K562 (cell line): ENCODE measurements around the gene UNC13C. TPM values are rescaled to one million over a fixed set of nuclear protein-coding genes. Genes with fewer than 3 reads are reported as not detected.

Experiments used
- ATAC-seq: fragments of 200-7000 bp; cut with Tn5 transposase; 3 replicates; pipeline ENCODE4 v1.9.1; 2020; ENCODE audit warnings: moderate library complexity
- BruUV-seq: library from RNA; stranded (reverse); fragments of 400-500 nt; replicated peaks from 2 replicates; lab custom pipeline; 2021; lab: Mats Ljungman, UMichigan
- CTCF ChIA-PET: fragments of 300-600 bp; formaldehyde crosslinking; extraction: SDS; loops from one replicate; lab custom pipeline; 2021; ENCODE audit warnings: low intra/inter-chr PET ratio; lab: Yijun Ruan, JAX
- POLR2A ChIA-PET: fragments of 300-600, 350-650 bp; sonication (Branson Sonifier 250); formaldehyde crosslinking; extraction: SDS; loops from one replicate; lab custom pipeline; 2021; ENCODE audit warnings: antibody characterized with exemption, inconsistent platforms; lab: Yijun Ruan, JAX
- DNase-seq, 4 experiments: peaks; one replicate each; pipeline versions ENCODE4 v3.0.0 to v3.0.0-alpha.2; 2011 to 2018; ENCODE audit warnings: low spot score in 3 of 4, mixed read lengths in 3 of 4; ENCODE audit errors: extremely low read depth in 1 of 4
- FAIRE-seq: peaks from 2 replicates; lab custom pipeline; 2011; peaks lifted over from hg19 to GRCh38; lab: Jason Lieb, UNC
- H2AFZ ChIP-seq: 2 replicates; pipeline ENCODE4 v1.6.0; 2011; ENCODE audit warnings: low read depth, low read length, control low read depth, inconsistent platforms
- H3K27ac ChIP-seq: fragments of 200-600 bp; 3 replicates; pipeline ENCODE4 v1.8.0; 2011; ENCODE audit warnings: low read depth, mild to moderate bottlenecking, control low read depth, inconsistent platforms, low read length, moderate library complexity, mixed read lengths; ENCODE audit errors: extremely low read depth
- H3K27me3 ChIP-seq, 2 experiments: fragments of 300-600 bp in 1 of 2; 2 replicates in 1 of 2; 3 replicates in 1 of 2; pipeline versions ENCODE4 v1.6.0 to v1.8.0; 2011; ENCODE audit warnings: inconsistent platforms in 2 of 2, low read length in 2 of 2, mild to moderate bottlenecking in 1 of 2, mixed read lengths in 1 of 2, moderate library complexity in 1 of 2; ENCODE audit not compliant: control insufficient read depth in 2 of 2, insufficient read depth in 2 of 2
- H3K36me3 ChIP-seq: fragments of 300-600 bp; 3 replicates; pipeline ENCODE4 v1.8.0; 2011; ENCODE audit warnings: mild to moderate bottlenecking, low read length, inconsistent platforms; ENCODE audit not compliant: control insufficient read depth, insufficient read depth
- H3K4me1 ChIP-seq, 2 experiments: fragments of 200-600 bp in 1 of 2; replicated peaks in 1 of 2; 2 replicates in 1 of 2; 3 replicates in 1 of 2; pipeline versions ENCODE4 v1.5.1 to v1.8.0; 2011; ENCODE audit warnings: inconsistent platforms in 2 of 2, low read length in 2 of 2, mild to moderate bottlenecking in 1 of 2, mixed read lengths in 1 of 2, moderate library complexity in 1 of 2; ENCODE audit not compliant: control insufficient read depth in 2 of 2, insufficient read depth in 2 of 2
- H3K4me2 ChIP-seq: 2 replicates; pipeline ENCODE4 v1.6.1; 2011; ENCODE audit warnings: low read length, control low read depth, inconsistent platforms, mixed read lengths; ENCODE audit not compliant: insufficient read depth
- H3K4me3 ChIP-seq: fragments of 200-600 bp; sonication (generic), shearing (Covaris generic); 2 replicates; pipeline ENCODE4 v1.5.1; 2016; ENCODE audit warnings: control low read depth, inconsistent platforms
- H3K79me2 ChIP-seq: fragments of 200-600 bp; 3 replicates; pipeline ENCODE4 v1.8.0; 2011; ENCODE audit warnings: low read length, inconsistent platforms; ENCODE audit not compliant: control insufficient read depth, insufficient read depth
- H3K9ac ChIP-seq, 2 experiments: 2 replicates each; pipeline versions ENCODE4 v1.6.0 to v1.6.1; 2011; ENCODE audit warnings: low read depth in 2 of 2, low read length in 2 of 2, control low read depth in 1 of 2, inconsistent platforms in 1 of 2, mild to moderate bottlenecking in 1 of 2, mixed read lengths in 1 of 2; ENCODE audit not compliant: insufficient read depth in 1 of 2
- H3K9me1 ChIP-seq: one replicate; pipeline ENCODE4 v1.6.0; 2011; ENCODE audit warnings: inconsistent platforms, mild to moderate bottlenecking, low read length, moderate library complexity; ENCODE audit not compliant: control insufficient read depth, insufficient read depth
- H3K9me3 ChIP-seq: replicated peaks from 2 replicates; pipeline ENCODE4 v1.5.1; 2011; ENCODE audit warnings: low read depth, low read length, inconsistent platforms; ENCODE audit not compliant: control insufficient read depth, insufficient read depth
- H4K20me1 ChIP-seq: replicated peaks from 2 replicates; pipeline ENCODE4 v1.6.1; 2011; ENCODE audit warnings: low read length, inconsistent platforms, mixed read lengths; ENCODE audit not compliant: control insufficient read depth, insufficient read depth
- AFF1 ChIP-seq, 2 experiments: fragments of 450-650 bp; IDR thresholded peaks; 2 replicates each; pipeline ENCODE4 v1.6.1; 2018; ENCODE audit warnings: mild to moderate bottlenecking in 2 of 2, low read depth in 1 of 2; ENCODE audit not compliant: partially characterized antibody in 2 of 2
- HINFP ChIP-seq: fragments of 450-650 bp; conservative IDR thresholded peaks from 2 replicates; pipeline ENCODE4 v1.6.1; 2016; ENCODE audit warnings: missing genetic modification characterization, low read depth, mild to moderate bottlenecking, control low read depth, missing compliant biosample characterization
- PHF21A ChIP-seq: fragments of 450-650 bp; IDR thresholded peaks from 2 replicates; pipeline ENCODE4 v1.6.1; 2017; ENCODE audit warnings: low read depth, borderline replicate concordance
- RBM22 ChIP-seq: fragments of 200-400 bp; formaldehyde crosslinking; IDR thresholded peaks from 2 replicates; pipeline ENCODE4 v1.6.1; 2018; ENCODE audit warnings: low read length, low read depth; ENCODE audit not compliant: poor library complexity, severe bottlenecking
- SP2 ChIP-seq: IDR thresholded peaks from 2 replicates; pipeline ENCODE4 v1.6.1; 2011; ENCODE audit warnings: mild to moderate bottlenecking, low read depth, low read length, moderate library complexity; ENCODE audit not compliant: poor library complexity, severe bottlenecking; ENCODE audit errors: extremely low read depth
- SREBF2 ChIP-seq: sonication (generic); formaldehyde crosslinking; IDR thresholded peaks from 2 replicates; pipeline ENCODE4 v1.4.0; 2020; ENCODE audit warnings: mild to moderate bottlenecking, missing genetic modification reagents
- STAT5A ChIP-seq: IDR thresholded peaks from 2 replicates; pipeline ENCODE4 v1.6.1; 2012; ENCODE audit warnings: low read length, inconsistent platforms, borderline replicate concordance
- SUPT5H ChIP-seq: fragments of 450-650 bp; IDR thresholded peaks from 2 replicates; pipeline ENCODE4 v1.6.1; 2016
- TFAP4 ChIP-seq: sonication (generic); formaldehyde crosslinking; IDR thresholded peaks from 2 replicates; pipeline ENCODE4 v1.8.0; 2022; ENCODE audit warnings: missing genetic modification reagents, mild to moderate bottlenecking, moderate library complexity, borderline replicate concordance
- YY1 ChIP-seq, 3 experiments: IDR thresholded peaks; 2 replicates each; pipeline ENCODE4 v1.6.1; 2011; ENCODE audit warnings: low read length in 2 of 3, mild to moderate bottlenecking in 2 of 3, moderate library complexity in 2 of 3, borderline replicate concordance in 1 of 3, control low read depth in 1 of 3, low read depth in 1 of 3; ENCODE audit not compliant: insufficient read depth in 3 of 3, insufficient replicate concordance in 2 of 3, control insufficient read depth in 1 of 3, insufficient read length in 1 of 3; ENCODE audit errors: extremely low read depth in 1 of 3
- ZNF3 ChIP-seq: fragments of 250-450 bp; sonication (Bioruptor Pico); IDR thresholded peaks from 2 replicates; pipeline ENCODE4 v1.5.0; 2021; ENCODE audit warnings: mild to moderate bottlenecking, moderate library complexity
- ZNF324 ChIP-seq: fragments of 250-450 bp; sonication (Bioruptor Pico); IDR thresholded peaks from 2 replicates; pipeline ENCODE4 v1.4.0; 2020; ENCODE audit warnings: mild to moderate bottlenecking
- ZZZ3 ChIP-seq: fragments of 450-650 bp; IDR thresholded peaks from 2 replicates; pipeline ENCODE4 v1.6.1; 2016; ENCODE audit warnings: antibody characterized with exemption, mild to moderate bottlenecking, moderate library complexity
- WGBS: fragments of 100-300 bp; shearing (Covaris generic); methylation state at CpG from one replicate; pipeline ENCODE4 v1.1.6; 2016; ENCODE audit warnings: low coverage, mixed read lengths; ENCODE audit not compliant: insufficient coverage; ENCODE audit errors: missing lambda C conversion rate; 5-methylcytosine and 5-hydroxymethylcytosine counted together
- in situ Hi-C: fragments of 300-500 bp; cut with MboI; formaldehyde crosslinking; loops from 4 replicates; pipeline ENCODE4 v1.15.0; 2018; ENCODE audit warnings: inconsistent platforms, mixed read lengths
- intact Hi-C: fragments of 100-400 bp; cut with micrococcal nuclease; formaldehyde crosslinking; loops from 2 replicates; pipeline ENCODE4 v1.14.2; 2022
- polyA plus RNA-seq, 8 experiments: library from polyadenylated mRNA; depleted of rRNA in 4 of 8; stranded (reverse) in 5 of 8; unstranded in 3 of 8; fragments of >200 nt; fragmentation: Nextera tagmentation in 2 of 8; fragmentation: Illumina TruSeq in 1 of 8; extraction: Ambion mirVana in 2 of 8; extraction: Trizol in 1 of 8; gene quantifications; 2 replicates each; pipeline versions ENCODE4 v1.2.1 to v1.2.3, GENCODE V29; 2011 to 2014; ENCODE audit warnings: inconsistent platforms in 1 of 8, missing spikeins in 1 of 8
- total RNA-seq, 7 experiments: library from RNA; depleted of rRNA in 6 of 7; stranded (reverse); fragments of >200 nt in 6 of 7; fragmentation: Illumina TruSeq in 2 of 7; extraction: Trizol in 2 of 7; gene quantifications; 2 replicates each; pipeline versions ENCODE4 v1.2.1 to v1.2.3, GENCODE V29; 2011 to 2021; ENCODE audit warnings: low replicate concordance in 1 of 7

The UNC13C gene
- total and polyA plus RNA-seq, 9 of the 15 experiments (the other 6 are each of a cell fraction or from before 2014, with no cell fraction given), result not detected

DNA sequence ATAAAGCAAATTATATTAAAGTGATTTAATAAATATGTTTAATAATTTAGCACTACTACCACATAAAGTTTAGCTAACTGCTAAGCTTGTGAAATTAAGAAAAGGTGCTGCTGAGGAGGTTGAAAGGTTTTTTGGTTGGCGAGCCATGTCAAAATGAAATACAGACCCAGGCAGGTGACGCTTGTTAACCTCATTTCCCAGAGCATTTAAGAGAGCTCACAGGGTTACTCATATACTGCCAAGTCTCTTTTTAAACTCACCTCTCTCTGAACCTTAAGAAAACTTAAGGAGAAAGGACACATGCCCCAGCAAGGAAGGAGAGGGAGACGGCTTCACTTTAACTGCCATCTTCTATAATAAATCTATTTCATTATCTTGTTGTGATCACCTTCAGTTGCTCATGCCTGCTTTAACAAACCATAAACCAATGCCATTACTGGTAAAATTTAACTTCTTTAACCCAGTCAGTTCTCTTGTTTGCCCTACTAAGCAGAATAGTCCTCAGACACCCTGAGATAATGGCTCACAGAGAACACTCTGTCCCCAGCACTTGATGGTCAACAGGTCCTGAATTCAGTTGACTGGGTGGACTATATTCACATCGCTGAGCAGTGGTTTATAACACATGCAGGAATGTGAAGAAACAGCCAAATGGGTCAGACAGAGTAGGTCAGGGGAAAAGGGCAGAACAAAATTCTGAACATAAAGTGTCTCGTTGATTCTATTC, 540.1 kb downstream of the UNC13C start (continued):
- no peak for TF ChIP-seq AFF1 (IDR thresholded peaks at IDR 0.05; ENCODE audit: low read depth in 1 of 2, partially characterized antibody in 2 of 2)

DNA sequence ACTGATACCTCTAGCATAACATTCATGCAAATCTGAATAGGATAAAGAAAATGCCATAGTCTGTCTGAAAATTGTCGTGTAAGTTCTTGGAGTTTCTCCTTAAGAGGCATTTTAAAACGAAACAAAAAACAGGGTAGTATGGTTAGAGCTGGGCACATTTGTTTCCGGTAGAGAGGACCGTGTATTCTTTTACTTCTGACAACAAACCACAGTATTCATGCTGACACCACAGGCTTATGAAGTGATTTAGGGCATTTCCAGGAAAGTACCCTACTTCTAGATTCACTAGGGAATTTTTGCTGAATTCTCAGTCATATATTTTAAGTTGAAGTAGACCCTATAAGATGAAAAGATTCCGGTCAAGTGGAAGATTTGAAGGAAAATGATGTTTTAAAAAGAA, 541.3 kb downstream of the UNC13C start:
- no peak for FAIRE-seq
- no peak overlapping the region for H3K9ac ChIP-seq
- WGBS, result 0% methylated on average over 5 of the region's 5 CpGs
- TF ChIP-seq SREBF2 (CRISPR knock-in tag), result no peak
- no peak for TF ChIP-seq ZNF324 (CRISPR knock-in tag)
- no peak for TF ChIP-seq HINFP
- TF ChIP-seq TFAP4 (CRISPR knock-in tag), result no peak
- TF ChIP-seq YY1 (IDR thresholded peaks at IDR 0.05; ENCODE audit: borderline replicate concordance in 1 of 3, control insufficient read depth in 1 of 3, extremely low read depth in 1 of 3, insufficient read depth in 3 of 3, insufficient read length in 1 of 3, insufficient replicate concordance in 2 of 3, low read depth in 1 of 3, low read length in 2 of 3), result no peak
- TF ChIP-seq SUPT5H, result no peak
- no peak for TF ChIP-seq PHF21A
- no peak for TF ChIP-seq ZNF3
- no peak for TF ChIP-seq SP2
- no peak for TF ChIP-seq RBM22
- TF ChIP-seq STAT5A, result no peak
- no peak for TF ChIP-seq ZZZ3

More for the DNA sequence above, 541.3 kb downstream of the UNC13C start:
- POLR2A ChIA-PET, result no interaction called here
- Histone ChIP-seq H2AFZ (no peak overlapping the region), H3K4me3 (no peak overlapping the region), H3K9me3 (no peaks in the 10 kb centered on the region), H3K27me3 (no peaks in the 10 kb centered on the region), H3K4me2 (no peak overlapping the region), H3K9me1 (no peaks in the 10 kb centered on the region), H3K4me1 (no peaks in the 10 kb centered on the region), H3K36me3 (no peaks in the 10 kb centered on the region), H3K79me2 (no peaks in the 10 kb centered on the region), H4K20me1 (no peaks in the 10 kb centered on the region), H3K27ac (no peak overlapping the region)
- no peak for ATAC-seq
- BruUV-seq, result no TSS peak
- CTCF ChIA-PET, result no interaction called here
- in situ Hi-C loops (no loop called here), intact Hi-C loops (no loop called here)
- DNase-seq, result no peak
